Fibroblast of lung (primary cell): ENCODE data around the gene ZP2.

ENCODE experiments used
- EZH2 ChIP-seq: IDR thresholded peaks from 2 replicates; pipeline ENCODE4 v1.5.1; 2012; ENCODE audit warnings: low read length, control low read depth, mild to moderate bottlenecking; ENCODE audit errors: missing control alignments
- TF ChIP-seq, protein P1 (sequence below), 2 donors: IDR thresholded peaks in 1 of 2; conservative IDR thresholded peaks in 1 of 2; 1 replicate in 1 of 2; 2 replicates in 1 of 2; pipeline ENCODE4 v1.5.1; 2011 to 2012; ENCODE audit warnings: low read length in 2 of 2, control low read depth in 1 of 2, inconsistent platforms in 1 of 2, low read depth in 1 of 2, mild to moderate bottlenecking in 1 of 2

DNA sequence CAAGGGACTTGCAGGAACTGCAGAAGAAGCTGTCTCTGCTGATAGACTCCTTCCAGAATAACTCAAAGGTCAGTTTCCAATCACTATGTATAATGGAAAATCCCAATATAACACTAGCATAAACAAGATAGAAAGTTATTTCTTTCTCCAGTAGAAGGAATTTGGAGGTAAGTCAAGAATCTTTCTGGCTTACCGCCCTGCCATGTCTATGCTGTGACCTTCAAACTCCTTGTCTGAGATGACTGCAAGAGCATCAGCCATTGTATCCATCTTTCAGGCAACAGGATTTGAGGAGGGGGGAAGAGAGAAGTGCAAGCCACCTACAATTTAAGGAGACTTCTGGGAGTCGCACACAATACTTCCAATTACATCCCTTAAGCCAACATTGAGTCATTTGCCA lies 50.2 kb downstream of the ZP2 start:
- no peak for TF ChIP-seq EZH2
- TF ChIP-seq, protein P1, sequence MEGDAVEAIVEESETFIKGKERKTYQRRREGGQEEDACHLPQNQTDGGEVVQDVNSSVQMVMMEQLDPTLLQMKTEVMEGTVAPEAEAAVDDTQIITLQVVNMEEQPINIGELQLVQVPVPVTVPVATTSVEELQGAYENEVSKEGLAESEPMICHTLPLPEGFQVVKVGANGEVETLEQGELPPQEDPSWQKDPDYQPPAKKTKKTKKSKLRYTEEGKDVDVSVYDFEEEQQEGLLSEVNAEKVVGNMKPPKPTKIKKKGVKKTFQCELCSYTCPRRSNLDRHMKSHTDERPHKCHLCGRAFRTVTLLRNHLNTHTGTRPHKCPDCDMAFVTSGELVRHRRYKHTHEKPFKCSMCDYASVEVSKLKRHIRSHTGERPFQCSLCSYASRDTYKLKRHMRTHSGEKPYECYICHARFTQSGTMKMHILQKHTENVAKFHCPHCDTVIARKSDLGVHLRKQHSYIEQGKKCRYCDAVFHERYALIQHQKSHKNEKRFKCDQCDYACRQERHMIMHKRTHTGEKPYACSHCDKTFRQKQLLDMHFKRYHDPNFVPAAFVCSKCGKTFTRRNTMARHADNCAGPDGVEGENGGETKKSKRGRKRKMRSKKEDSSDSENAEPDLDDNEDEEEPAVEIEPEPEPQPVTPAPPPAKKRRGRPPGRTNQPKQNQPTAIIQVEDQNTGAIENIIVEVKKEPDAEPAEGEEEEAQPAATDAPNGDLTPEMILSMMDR (conservative IDR thresholded peaks at IDR 0.05 in 1 of 2, IDR thresholded peaks at IDR 0.05 in 1 of 2; ENCODE audit: low read depth in 1 of 2, low read length in 2 of 2) = no peak
